Fibroblast of skin of scalp (primary cell): ENCODE results near the gene PLS1.
"Not testable (repeated sequence)": the region's sequence is repeated elsewhere in the genome, so short reads cannot be mapped to it uniquely, and the experiment has no call there.

Experiments used
- DNase-seq: peaks from one replicate; pipeline ENCODE4 v3.0.0-alpha.2; 2013

PLS1 gene

DNA sequence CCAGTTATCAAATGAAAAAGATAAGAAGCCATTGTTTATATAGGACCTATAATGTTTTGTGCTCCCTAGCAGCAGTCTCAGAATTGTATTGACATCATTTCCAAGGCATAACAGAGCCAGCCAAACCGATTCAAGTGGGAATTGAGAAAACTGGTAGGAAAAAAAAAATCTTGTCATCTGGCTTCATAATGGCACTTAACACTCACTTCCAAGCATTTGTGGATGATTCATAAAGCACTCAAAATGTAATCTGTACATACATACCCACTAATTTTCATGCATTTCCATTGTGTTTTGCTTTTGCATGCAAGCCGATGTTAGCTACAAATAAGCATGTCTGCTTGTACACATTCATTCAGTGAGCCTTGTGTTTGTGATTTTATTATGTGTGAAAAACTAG lies 109.0 kb downstream of the PLS1 start:
- no peak for DNase-seq

- no peak for DNase-seq
Observed at GRCh38 chr3:142706321-142707127, 110.3 kb downstream of the PLS1 start.

- no peak for DNase-seq
Observed at GRCh38 chr3:142709207-142709606, 113.0 kb downstream of the PLS1 start.

GRCh38 chr3:142714882-142715281 lies 118.7 kb downstream of the PLS1 start:
- DNase-seq: not testable (repeated sequence)

DNA sequence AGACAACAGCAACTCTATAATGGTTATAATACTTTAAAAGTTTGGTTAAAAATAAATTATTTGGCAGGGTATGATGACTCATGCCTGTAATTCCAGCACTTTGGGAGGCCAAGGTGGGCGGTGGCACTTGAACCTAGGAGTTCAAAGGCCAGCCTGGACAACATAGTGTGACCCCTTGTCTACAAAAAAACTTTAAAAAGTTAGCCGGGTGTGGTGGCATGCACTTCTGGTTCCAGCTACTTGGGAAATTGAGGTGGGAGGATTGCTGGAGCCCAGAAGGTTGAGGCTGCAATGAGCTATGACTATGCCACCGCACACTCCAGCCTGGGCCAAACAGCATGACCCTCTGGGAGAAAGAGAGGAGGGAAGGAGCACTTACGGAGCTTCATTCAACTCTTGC lies 119.9 kb downstream of the PLS1 start:
- DNase-seq: no peak

GRCh38 chr3:142723665-142723967 lies 127.4 kb downstream of the PLS1 start:
- DNase-seq: no peak

GRCh38 chr3:142723968-142724681 lies 127.9 kb downstream of the PLS1 start, which contains the start of gene TRPC1:
Gene TRPC1, plus strand, starts transcription at chr3:142724034. Its CDS starts 526 bp downstream, at chr3:142724560.
- DNase-seq: peak; percentile 88

DNA sequence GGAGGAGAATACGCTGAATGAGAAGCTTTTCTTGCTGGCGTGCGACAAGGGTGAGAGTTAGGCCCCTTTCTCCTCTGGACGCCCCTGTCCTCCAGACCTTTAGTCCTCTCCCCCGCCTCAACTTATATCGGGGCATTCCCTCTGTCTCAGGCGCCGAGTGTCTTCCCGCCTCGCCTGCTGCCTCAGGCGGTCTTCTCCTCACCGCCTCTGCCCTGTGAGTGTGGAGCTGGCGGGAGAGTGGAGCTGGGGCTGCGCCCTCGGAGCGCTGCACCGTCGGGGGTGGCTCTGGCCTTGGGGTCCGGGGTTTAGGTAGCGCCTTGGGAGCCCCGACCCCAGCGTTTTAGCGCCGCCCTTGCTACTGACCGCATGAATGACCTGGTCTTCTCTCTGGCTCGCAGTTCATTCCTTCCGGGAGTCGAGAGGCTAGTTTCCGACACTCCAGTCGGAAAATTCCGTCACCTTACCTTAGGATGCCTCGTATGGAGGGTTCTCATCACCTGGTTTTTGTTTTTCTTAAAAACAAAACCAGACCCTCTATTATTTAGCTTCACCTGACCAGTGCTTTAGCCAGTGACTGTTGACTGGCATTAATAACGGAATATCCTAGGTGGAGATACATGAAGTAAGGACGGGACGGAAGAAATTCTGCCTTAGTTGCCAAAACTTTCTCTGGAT lies 128.6 kb downstream of the PLS1 start:
- peak; percentile 36 for DNase-seq

DNA sequence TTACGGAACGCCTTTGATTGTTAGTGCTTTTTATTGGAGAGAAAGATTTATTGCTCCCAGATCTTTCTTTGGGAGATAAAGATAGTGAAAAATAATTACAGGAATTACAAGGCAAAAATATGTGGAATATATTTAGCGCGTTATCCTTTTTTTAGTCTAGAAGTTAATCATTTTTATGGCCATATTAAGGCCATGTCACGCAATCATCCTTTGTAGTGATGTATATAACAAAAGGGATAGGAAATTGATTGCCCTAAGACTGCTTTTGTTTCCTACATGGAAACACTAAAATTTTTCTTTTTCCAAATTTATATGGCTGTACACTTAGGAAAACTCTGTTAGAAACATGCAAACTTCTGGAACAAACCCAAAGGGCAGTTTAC lies 129.2 kb downstream of the PLS1 start:
- no peak for DNase-seq

DNA sequence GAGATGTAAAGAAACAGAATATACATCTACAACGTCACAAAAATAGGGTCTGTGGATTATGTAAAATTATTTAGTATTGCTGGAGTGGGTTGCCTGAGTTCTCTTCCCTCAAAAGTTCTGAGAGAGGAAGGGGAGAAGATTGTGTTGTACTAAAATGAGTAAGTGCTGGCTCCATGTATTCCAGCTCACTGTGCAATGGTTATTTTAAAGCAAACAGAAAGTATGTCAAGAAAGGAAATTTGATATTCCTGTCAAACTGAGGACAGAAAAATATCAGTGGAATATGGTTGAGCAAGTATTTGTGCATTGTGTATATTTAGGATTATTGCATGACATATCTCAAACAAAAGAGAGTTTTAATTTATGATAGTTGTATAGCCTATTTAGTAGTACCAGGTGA lies 129.8 kb downstream of the PLS1 start:
- DNase-seq: no peak

DNA sequence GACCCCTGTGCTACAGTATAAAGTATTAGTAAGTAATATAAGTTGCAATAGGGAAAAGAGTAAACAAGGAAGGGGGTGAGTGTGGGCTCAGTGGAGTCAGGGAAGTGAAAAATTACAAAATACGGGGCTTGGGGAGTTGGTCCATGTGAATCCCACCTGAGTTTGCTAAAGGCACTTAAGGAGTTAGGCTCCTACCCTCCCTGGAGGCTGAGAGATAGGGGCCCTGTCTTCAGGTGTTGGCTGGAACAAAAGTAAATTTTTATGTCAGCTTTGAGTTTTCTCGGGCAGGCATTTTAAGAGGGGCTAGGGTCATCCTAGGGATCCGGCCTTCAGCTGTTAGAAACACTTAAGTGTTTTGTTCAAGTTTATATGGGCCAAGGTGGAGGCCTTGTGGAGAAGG lies 135.9 kb downstream of the PLS1 start:
- DNase-seq: no peak

DNA sequence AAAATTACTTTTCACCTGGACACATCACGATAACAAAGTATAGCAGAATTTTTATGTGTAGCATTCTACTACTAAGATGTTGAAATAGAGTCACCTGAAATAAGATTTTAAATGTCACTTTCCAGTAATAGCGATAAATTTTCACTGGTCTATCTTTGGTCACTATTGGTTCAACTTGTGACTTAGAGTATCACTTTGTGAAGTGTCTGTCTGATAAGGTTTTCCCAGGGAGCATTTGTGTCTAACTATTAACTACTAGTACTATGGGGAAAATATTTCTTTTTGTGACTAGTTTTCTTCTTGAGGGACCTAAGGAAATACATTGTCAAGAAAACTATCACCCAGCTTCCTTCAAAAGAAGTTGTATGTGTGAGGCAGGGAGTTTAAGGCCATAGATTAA lies 138.6 kb downstream of the PLS1 start:
- no peak for DNase-seq

- no peak for DNase-seq
Observed at GRCh38 chr3:142735462-142735861, 139.3 kb downstream of the PLS1 start.

- DNase-seq: no peak
Observed at GRCh38 chr3:142738396-142738795, 142.2 kb downstream of the PLS1 start.

GRCh38 chr3:142746646-142747045 lies 150.5 kb downstream of the PLS1 start:
- DNase-seq: no peak

- DNase-seq: not testable (repeated sequence)
Observed at GRCh38 chr3:142750531-142750930, 154.3 kb downstream of the PLS1 start.

DNA sequence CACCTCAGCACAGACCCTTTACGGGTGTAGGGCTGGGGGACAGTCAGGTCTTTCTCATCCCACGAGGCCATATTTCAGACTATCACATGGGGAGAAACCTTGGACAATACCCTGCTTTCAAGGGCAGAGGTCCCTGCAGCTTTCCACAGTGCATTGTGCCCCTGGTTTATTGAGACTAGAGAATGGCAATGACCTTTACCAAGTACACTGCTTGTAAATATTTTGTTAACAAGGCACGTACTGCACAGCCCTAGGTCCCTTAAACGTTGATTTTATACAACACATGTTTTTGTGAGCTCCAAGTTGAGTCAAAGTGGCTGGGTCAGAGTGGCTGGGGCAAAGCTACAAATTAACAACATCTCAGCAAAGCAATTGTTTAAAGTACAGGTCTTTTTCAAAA lies 156.4 kb downstream of the PLS1 start:
- not testable (repeated sequence) for DNase-seq

DNA sequence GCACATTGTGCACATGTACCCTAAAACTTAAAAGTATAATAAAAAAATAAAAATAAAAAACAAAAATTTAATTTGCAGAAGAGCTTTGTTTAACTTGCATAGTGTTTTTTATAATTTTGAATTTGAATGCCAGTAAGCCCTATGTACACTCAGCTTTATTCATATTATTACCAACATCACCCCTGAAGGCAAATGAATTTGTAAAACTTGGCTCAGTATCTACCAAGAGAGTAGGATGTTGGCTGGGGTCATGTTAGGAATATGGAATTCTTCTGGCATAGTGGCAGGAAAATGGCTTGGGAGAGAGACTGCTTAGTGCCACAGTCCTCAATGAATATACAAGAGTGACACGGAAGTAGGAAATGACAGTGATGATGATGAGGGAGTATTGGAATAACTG lies 158.3 kb downstream of the PLS1 start:
- no peak for DNase-seq
